Forelimb muscle (tissue), 1 donor: Measurements from ENCODE around the gene OTUB2. TPM values are rescaled to one million over a fixed set of nuclear protein-coding genes. Genes with fewer than 3 reads are reported as not detected.
A peak's percentile ranks its signal among the peaks of the same experiment; 100 is the strongest.

Experiments
- DNase-seq: peaks from one replicate; pipeline ENCODE4 v3.0.0-alpha.2; 2013; ENCODE audit warnings: low read depth
- polyA plus RNA-seq: library from polyadenylated mRNA; unstranded; fragments of 120-200 nt; gene quantifications from one replicate; pipeline ENCODE4 v1.2.1, GENCODE V29; 2013; ENCODE audit not compliant: insufficient read length

OTUB2 gene
- polyA plus RNA-seq, 1 donor: 0.49 TPM

GRCh38 chr14:94040796-94041195 lies 14.7 kb downstream of the OTUB2 start:
- no peak for DNase-seq

- DNase-seq: peak; percentile 9
Measured at GRCh38 chr14:94041551-94042346, 15.6 kb downstream of the OTUB2 start.

GRCh38 chr14:94042433-94043091 lies 16.4 kb downstream of the OTUB2 start:
- no peak for DNase-seq

GRCh38 chr14:94043111-94043755 lies 17.1 kb downstream of the OTUB2 start:
- no peak for DNase-seq

GRCh38 chr14:94043756-94044475 lies 17.8 kb downstream of the OTUB2 start:
- no peak for DNase-seq

GRCh38 chr14:94044476-94045091 lies 18.4 kb downstream of the OTUB2 start:
- DNase-seq: no peak

- DNase-seq: no peak
Measured at GRCh38 chr14:94045101-94045500, 19.0 kb downstream of the OTUB2 start.

- no peak for DNase-seq
Measured at GRCh38 chr14:94045563-94046345, 19.6 kb downstream of the OTUB2 start.

GRCh38 chr14:94046696-94047250 lies 20.6 kb downstream of the OTUB2 start:
- DNase-seq: no peak

GRCh38 chr14:94047581-94047980 lies 21.4 kb downstream of the OTUB2 start:
- no peak for DNase-seq

- no peak for DNase-seq
Measured at GRCh38 chr14:94048691-94049624, 22.8 kb downstream of the OTUB2 start.

GRCh38 chr14:94049625-94050023 lies 23.5 kb downstream of the OTUB2 start:
- no peak for DNase-seq

GRCh38 chr14:94050231-94050880 lies 24.2 kb downstream of the OTUB2 start:
- no peak for DNase-seq

GRCh38 chr14:94051115-94051514 lies 25.0 kb downstream of the OTUB2 start:
- no peak for DNase-seq

GRCh38 chr14:94051779-94052178 lies 25.6 kb downstream of the OTUB2 start:
- DNase-seq: no peak

- no peak for DNase-seq
Measured at GRCh38 chr14:94052199-94052598, 26.1 kb downstream of the OTUB2 start.

- no peak for DNase-seq
Measured at GRCh38 chr14:94052662-94053061, 26.5 kb downstream of the OTUB2 start.

GRCh38 chr14:94054401-94054800 lies 28.3 kb downstream of the OTUB2 start:
- no peak for DNase-seq

GRCh38 chr14:94054936-94055335 lies 28.8 kb downstream of the OTUB2 start:
- DNase-seq: no peak
